Ascending aorta (tissue), 2 donors: Measurements from ENCODE around the gene GMEB1. TPM values are rescaled to one million over a fixed set of nuclear protein-coding genes. Genes with fewer than 3 reads are reported as not detected.

Experiments
- DNase-seq, 2 donors: peaks; one replicate each; pipeline ENCODE4 v3.0.0-alpha.2; 2019; ENCODE audit warnings: low spot score in 2 of 2
- H3K27ac ChIP-seq, 2 donors: fragments of 200-600 bp; sonication (generic); one replicate each; pipeline ENCODE4 v1.5.1; 2016 to 2017; ENCODE audit warnings: mild to moderate bottlenecking in 1 of 2
- H3K27me3 ChIP-seq: fragments of 200-600 bp; sonication (generic); one replicate; pipeline ENCODE4 v1.5.1; 2017
- H3K36me3 ChIP-seq, 2 donors: fragments of 200-600 bp; sonication (generic); one replicate each; pipeline ENCODE4 v1.5.1; 2016
- H3K4me1 ChIP-seq, 2 donors: fragments of 200-600 bp; sonication (generic); one replicate each; pipeline ENCODE4 v1.5.1; 2016 to 2017; ENCODE audit warnings: mild to moderate bottlenecking in 1 of 2
- H3K4me3 ChIP-seq, 2 donors: fragments of 200-600 bp; sonication (generic); one replicate each; pipeline ENCODE4 v1.5.1; 2016 to 2017; ENCODE audit warnings: mild to moderate bottlenecking in 1 of 2
- H3K9me3 ChIP-seq, 2 donors: fragments of 200-600 bp; sonication (generic); one replicate each; pipeline ENCODE4 v1.5.1; 2016
- intact Hi-C: fragments of 100-400 bp; cut with DNase I; formaldehyde crosslinking; loops from one replicate; pipeline ENCODE4 v1.15.1; 2023
- total RNA-seq: library from RNA; depleted of rRNA; stranded (reverse); fragments of >200 nt; gene quantifications from one replicate; pipeline ENCODE4 v1.1.0, GENCODE V29; 2016
- TF ChIP-seq, protein P1 (sequence below), 3 experiments: fragments of 200-600 bp in 2 of 3; fragments of 450-650 bp in 1 of 3; sonication (generic) in 2 of 3; IDR thresholded peaks; one replicate each; pipeline ENCODE4 v1.5.1; 2016 to 2019; ENCODE audit warnings: antibody characterized with exemption in 3 of 3, mild to moderate bottlenecking in 1 of 3, moderate library complexity in 1 of 3

Gene GMEB1, protein sequence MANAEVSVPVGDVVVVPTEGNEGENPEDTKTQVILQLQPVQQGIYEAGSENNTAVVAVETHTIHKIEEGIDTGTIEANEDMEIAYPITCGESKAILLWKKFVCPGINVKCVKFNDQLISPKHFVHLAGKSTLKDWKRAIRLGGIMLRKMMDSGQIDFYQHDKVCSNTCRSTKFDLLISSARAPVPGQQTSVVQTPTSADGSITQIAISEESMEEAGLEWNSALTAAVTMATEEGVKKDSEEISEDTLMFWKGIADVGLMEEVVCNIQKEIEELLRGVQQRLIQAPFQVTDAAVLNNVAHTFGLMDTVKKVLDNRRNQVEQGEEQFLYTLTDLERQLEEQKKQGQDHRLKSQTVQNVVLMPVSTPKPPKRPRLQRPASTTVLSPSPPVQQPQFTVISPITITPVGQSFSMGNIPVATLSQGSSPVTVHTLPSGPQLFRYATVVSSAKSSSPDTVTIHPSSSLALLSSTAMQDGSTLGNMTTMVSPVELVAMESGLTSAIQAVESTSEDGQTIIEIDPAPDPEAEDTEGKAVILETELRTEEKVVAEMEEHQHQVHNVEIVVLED
- 5.2 TPM for total RNA-seq

DNA sequence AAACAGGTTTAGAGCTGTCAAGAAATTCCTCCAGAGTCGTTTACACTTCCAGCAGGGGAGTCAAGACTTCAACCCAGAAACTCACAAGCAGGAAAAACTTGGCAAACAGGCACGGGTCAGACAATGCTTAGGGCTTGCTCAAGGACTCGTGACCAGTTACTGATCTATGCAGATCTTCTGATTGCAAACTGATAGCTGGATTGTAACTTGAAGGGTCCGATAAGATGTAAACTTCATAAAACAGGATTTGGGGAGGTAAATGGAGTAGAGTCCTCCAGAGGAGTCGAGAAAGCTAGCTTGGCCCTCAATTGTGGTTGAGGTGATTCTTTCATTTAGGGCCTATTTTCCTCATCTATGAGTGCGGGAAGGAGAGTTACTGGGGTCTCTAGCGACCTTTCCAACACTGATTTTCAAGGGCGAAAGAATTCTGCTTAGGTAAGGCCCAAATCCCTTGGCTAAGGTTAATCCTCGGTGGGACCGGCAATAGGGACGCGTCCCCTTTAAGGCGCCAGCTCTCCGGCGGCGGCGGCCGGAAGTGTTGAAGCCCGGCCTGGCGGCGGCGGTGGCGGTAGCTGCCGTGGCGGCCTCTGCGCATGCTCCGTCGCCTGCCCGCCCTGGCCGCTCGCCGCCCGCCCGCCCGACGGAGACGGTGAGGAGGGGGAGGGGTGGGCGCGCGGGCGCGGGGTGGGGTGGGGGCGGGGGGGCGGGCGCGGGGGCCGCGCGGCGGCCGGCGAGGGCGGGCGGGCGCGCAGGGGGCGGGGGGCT is at the start of gene GMEB1:
Gene GMEB1 (plus strand): TSS at position 594 of the 765 bp plus-strand sequence. CDS start 14,829 bp downstream, outside the sequence.
- DNase-seq, result peak; percentile 39 to 90
- TF ChIP-seq, protein P1, sequence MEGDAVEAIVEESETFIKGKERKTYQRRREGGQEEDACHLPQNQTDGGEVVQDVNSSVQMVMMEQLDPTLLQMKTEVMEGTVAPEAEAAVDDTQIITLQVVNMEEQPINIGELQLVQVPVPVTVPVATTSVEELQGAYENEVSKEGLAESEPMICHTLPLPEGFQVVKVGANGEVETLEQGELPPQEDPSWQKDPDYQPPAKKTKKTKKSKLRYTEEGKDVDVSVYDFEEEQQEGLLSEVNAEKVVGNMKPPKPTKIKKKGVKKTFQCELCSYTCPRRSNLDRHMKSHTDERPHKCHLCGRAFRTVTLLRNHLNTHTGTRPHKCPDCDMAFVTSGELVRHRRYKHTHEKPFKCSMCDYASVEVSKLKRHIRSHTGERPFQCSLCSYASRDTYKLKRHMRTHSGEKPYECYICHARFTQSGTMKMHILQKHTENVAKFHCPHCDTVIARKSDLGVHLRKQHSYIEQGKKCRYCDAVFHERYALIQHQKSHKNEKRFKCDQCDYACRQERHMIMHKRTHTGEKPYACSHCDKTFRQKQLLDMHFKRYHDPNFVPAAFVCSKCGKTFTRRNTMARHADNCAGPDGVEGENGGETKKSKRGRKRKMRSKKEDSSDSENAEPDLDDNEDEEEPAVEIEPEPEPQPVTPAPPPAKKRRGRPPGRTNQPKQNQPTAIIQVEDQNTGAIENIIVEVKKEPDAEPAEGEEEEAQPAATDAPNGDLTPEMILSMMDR (IDR thresholded peaks at IDR 0.05), result no peak
- intact Hi-C loops, result loop anchor here (1.0 to 2.0 kb wide), 2 partner anchors 25 to 68 kb away; partner anchors contain the start of genes TAF12 and YTHDF2

DNA sequence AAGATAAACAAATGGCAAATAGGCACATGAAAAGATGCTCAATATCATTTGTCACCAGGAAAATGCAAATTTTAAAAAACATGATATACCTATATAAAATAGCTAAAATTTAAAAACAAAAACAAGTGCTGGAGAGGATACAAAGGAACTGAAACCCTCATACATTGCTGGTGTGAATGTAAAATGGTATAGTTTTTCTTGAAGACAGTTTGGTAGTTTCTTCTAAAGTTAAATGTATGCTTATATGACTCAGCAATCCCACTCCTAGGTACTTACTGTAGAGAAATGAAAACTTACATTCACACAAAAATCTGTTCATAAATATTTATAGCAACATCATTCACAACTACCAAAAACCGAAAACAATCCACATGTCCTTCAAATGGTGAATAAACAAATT is 36.9 kb upstream of the GMEB1 start:
- no peak overlapping the region for H3K27ac ChIP-seq
- TF ChIP-seq, protein P1 (IDR thresholded peaks at IDR 0.05), result no peak

More for the DNA sequence above, at the start of gene GMEB1:
- Histone ChIP-seq H3K4me1 (peaks cover 0 to 12% of the 10 kb centered on the region in 2 donors), H3K27me3 (no peaks in the 10 kb centered on the region), H3K36me3 (no peaks in the 10 kb centered on the region), H3K9me3 (no peaks in the 10 kb centered on the region), H3K27ac (peak within 1 kb of the TSS; percentile 94 to 100), H3K4me3 (peak within 1 kb of the TSS; percentile 71 to 75)

DNA sequence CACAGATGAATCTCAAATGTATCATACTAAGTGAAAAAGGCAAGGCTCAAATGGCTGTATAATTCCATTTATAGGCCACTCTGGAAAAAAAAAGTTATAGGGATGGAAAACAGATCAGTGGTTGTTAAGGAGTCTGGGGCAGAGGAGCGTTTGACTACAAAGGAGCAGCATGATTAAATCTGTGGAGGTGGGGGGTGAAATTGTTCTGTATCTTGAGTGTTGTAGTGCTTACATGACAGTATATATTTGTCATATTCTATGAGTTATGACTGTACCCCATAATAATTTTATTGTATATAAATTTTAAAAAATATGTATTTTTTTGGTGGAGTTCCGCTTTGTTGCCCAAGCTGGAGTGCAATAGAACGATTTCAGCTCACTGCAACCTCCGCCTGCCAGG is 36.0 kb upstream of the GMEB1 start:
- intact Hi-C loops, result no loop called here
- no peak for DNase-seq

More for the DNA sequence above, 36.9 kb upstream of the GMEB1 start:
- no peaks in the 10 kb centered on the region for H3K9me3 ChIP-seq
- H3K4me3 ChIP-seq, result no peak overlapping the region
- no peaks in the 10 kb centered on the region for H3K36me3 ChIP-seq
- H3K4me1 ChIP-seq, result no peaks in the 10 kb centered on the region
- intact Hi-C loops, result no loop called here
- no peaks in the 10 kb centered on the region for H3K27me3 ChIP-seq
- DNase-seq, result no peak

DNA sequence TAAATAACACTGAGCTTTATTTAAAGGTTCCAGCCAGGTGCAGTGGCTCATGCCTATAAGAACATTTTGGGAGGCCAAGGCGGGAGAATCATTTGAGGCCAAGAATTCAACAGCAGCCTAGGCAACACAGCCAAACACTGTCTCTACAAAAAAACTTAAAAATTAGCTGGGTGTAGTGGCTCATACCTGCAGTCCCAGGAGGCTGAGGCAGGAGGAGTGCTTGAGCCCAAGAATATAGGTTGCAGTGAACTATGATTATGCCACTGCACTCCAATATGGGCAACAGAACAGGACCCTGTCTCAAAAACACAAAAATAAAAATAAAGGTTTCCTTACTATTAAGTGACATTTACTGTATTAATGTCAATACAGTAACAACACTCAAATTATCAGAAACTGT is 27.8 kb upstream of the GMEB1 start:
- H3K4me1 ChIP-seq, result peaks cover 0 to 19% of the 10 kb centered on the region in 2 donors
- intact Hi-C loops, result loop anchor here (5.0 to 10.0 kb wide), 3 partner anchors 247 to 406 kb away; partner anchors contain the start of genes ATP5IF1, DNAJC8 and EPB41
- H3K9me3 ChIP-seq, result no peaks in the 10 kb centered on the region
- DNase-seq, result no peak
- H3K27me3 ChIP-seq, result no peaks in the 10 kb centered on the region
- H3K36me3 ChIP-seq, result no peaks in the 10 kb centered on the region
- no peak overlapping the region for H3K4me3 ChIP-seq
- no peak overlapping the region for H3K27ac ChIP-seq
- TF ChIP-seq, protein P1 (IDR thresholded peaks at IDR 0.05), result no peak

More for the DNA sequence above, 36.0 kb upstream of the GMEB1 start:
- no peaks in the 10 kb centered on the region for H3K9me3 ChIP-seq
- H3K36me3 ChIP-seq, result no peaks in the 10 kb centered on the region
- TF ChIP-seq, protein P1 (IDR thresholded peaks at IDR 0.05), result no peak
- no peak overlapping the region for H3K27ac ChIP-seq
- no peaks in the 10 kb centered on the region for H3K4me1 ChIP-seq
- no peaks in the 10 kb centered on the region for H3K27me3 ChIP-seq
- no peak overlapping the region for H3K4me3 ChIP-seq

DNA sequence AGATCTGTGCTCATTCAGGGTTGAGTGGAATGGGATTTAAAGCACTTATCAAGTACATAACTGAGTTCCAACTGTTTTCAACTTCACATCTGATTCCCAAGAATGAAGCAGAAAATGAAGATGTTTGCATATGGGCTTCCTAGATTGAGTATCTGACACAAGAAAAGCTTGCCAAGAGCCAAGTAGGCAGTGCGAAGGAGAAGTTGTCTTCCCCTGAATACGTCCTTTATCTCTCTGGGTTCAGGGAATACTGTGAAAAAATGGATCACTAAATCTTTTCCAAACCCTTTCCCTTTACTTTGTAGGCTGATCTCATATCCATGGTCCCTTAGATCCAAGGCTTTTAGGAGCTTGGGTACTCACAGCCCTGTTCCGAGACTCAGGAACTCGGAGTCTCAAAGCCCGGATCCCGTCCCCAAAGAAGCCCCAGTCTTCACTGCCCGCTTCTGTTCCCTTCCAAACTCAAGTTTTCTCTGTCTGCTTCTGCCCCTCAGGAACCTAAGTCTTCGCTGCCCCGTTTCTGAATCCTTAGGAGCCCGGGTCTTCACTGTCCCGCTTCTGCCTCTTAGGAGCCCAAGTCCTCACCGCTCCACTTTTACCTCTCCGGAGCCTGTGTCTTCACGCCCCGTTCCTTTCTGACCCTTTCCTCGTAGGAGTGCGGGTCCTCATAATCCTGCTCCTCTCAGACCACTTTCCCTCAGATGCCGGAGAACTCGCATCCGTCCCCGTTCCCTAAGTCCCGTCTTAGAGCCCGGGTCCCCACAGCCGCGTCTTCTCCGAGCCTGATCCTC is 26.3 kb upstream of the GMEB1 start:
- H3K27ac ChIP-seq, result peak overlapping the region; percentile 92
- intact Hi-C loops, result loop anchor here (1.0 to 10.0 kb wide), 8 partner anchors 61 to 539 kb away; partner anchors contain the start of genes ATP5IF1, DNAJC8, EPB41 and SRSF4
- no peaks in the 10 kb centered on the region for H3K36me3 ChIP-seq
- DNase-seq, result no peak
- H3K4me1 ChIP-seq, result peaks cover 0 to 19% of the 10 kb centered on the region in 2 donors
- no peaks in the 10 kb centered on the region for H3K27me3 ChIP-seq
- H3K9me3 ChIP-seq, result no peaks in the 10 kb centered on the region
- TF ChIP-seq, protein P1 (IDR thresholded peaks at IDR 0.05), result no peak
- H3K4me3 ChIP-seq, result peak overlapping the region; percentile 67 to 76
